HG03432 (cell line): ENCODE measurements around the gene HCFC1R1.

Experiments
- ATAC-seq: cut with Tn5 transposase; IDR thresholded peaks from one replicate; pipeline ENCODE4 v1.9.1; 2021; ENCODE audit warnings: mild to moderate bottlenecking, moderate library complexity; ENCODE audit not compliant: unreplicated experiment

HCFC1R1 gene

GRCh38 chr16:3004319-3004718, 19.4 kb downstream of the HCFC1R1 start:
- peak; percentile 20 for ATAC-seq

DNA sequence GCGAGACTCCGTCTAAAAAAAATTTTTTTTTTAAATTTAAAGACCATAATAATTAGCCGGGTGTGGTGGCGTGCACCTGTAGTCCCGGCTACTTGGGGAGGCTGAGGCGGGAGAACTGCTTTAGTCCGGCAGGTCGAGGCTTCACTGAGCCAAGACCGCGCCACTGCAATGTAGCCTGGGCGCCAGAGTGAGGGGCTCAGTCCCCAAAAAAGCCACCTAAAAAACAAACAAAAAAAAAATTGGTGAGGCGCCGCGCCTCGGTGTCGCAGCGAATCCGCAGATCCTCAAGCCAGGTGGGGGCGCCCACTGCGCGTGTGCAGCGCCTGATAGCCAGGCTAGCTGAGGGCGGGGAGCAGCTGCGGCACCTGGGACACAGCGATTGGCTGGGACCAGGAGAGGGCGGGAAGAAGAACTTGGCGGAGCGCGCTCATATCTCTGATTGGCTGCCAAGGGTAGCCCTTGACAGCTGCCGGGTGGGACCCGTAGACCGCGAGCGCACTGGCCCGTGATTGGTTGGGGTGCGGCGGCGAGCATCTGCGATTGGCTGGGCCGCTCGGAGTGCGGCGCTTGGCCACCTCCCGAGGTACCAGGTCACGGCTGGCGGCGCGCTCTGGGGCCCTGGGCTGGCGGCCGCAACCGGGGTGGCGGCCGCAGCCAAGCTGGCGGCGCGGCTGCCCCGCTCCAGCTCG, 20.0 kb downstream of the HCFC1R1 start:
- ATAC-seq, result peak; percentile 91

DNA sequence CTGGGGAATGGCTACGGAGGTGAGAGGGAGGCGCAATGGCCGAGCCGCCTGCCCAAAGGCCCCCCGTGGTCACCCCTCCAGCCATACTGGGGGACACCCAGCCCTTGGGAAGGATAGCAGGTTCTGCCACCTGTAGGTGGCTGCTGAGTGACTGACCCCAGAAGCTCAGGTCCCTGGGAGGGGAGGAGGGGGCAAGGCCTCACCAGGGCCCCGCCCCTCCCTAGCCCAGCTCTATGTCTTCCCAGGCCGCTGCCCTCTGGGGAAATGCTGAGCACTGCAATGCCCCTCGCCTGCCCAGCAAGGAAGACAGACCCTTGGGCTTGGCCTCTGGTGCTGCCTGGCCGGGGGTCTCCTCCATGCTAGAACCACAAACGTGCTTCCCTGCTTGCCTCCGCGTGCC, 22.4 kb downstream of the HCFC1R1 start:
- ATAC-seq, result no peak

GRCh38 chr16:3000540-3000939, 23.2 kb downstream of the HCFC1R1 start:
- ATAC-seq, result no peak

DNA sequence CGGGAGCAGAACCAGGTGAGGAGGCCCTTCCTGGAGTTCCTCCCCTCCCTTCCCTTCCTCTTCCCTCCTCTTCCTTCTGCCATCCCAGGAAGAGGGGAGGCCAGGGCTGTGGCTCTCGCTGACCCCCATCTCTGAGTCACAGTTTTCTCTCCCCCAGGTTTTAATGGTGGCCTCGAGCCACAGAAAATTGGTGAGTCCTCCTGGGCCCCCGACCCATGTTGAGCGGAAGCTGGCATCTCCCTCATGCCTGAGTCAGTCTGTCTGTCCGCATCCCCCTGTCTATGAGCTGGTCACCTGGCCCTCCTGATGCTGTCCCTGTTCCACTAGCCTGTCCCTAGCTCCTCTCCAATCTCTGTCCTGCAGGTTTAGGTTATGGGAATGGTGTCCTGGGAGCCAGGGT, 23.8 kb downstream of the HCFC1R1 start:
- no peak for ATAC-seq

- no peak for ATAC-seq
Observed at GRCh38 chr16:2996298-2996697, 27.4 kb downstream of the HCFC1R1 start.

DNA sequence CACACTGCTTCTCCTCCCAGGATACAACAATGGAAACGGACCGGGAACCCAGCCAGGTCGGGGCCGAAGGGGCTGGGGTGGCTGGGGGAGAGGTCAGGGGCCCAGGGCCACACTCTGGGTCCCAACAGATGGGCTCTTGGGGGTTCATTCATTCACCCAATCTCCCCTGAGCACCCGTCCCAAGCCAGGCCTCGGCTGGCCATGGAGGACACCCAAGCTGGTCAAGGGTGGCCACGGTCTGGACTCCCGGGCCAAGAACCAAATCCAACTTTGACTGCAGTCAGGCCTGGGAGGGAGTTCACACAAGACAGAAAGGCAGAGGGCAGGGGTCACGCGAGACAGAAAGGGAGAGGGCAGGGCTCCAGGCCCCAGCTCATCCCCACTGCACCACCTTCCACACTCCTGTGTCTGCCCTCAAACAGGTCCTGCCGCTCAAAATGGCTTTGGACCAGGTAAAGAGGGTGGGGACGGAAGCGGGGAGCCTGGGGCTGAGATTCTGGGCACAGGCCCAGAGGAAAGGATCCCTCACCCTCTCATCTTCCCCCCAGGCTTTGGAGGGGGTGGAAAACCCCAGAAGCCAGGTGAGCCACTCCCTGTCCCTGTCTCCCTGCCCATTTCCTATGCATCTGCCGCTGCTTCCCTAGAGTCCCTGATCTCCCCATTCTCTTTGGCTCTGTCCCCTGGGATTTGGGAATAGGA, 31.2 kb downstream of the HCFC1R1 start:
- ATAC-seq, result no peak

DNA sequence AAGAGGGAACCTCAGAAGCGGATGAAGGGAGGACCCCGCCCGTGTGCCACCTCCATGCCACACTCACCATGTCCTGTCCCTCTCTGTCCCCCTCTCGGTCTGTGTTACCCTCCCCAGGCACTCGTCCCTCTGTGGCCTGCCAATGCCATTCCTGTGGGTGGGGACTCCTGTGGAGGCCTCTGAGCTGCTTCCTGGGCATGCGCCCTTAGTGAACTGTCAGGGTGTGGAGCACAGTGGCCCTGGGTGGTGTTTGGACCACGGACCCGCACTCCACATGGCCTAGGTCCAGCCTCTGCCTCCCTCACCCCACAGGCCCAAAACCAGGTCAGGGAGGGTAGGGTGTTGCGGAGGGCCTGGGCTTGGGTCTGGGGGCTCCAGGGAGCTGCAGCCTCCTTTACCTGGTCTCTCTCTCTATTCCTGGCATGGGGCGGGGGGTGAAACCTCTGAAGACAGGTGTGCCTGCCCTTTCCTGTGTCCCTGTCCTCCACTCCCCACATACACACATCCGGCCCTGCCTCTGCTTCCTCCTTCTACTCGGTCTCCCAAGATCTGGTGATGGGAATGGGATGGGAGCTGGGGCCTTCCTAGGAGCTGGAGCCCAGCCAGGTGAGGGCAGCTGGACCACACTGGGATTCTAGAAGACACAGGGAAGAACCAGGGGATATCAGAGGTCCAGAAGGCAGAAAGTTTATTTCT, 32.0 kb downstream of the HCFC1R1 start:
- ATAC-seq, result no peak

DNA sequence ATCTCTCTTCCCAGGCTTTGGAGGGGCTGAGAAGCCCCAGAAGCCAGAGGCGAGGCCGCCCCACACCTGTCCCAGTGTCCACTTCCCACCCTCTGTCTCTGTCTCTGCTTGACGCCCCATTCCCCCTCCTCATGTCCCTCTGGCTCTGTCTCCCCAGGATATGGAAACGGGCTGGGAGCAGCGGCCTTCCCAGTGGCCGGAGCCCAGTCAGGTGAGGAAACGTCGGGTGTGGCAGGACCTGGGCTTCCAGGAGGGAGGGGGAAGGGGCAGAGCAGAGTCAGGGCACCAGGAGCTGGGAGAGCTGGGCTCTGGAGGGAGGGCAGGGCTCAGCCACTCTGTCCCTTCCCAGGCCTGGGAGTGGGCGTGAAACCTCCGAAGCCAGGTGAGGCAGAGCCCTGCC, 32.9 kb downstream of the HCFC1R1 start:
- no peak for ATAC-seq

- ATAC-seq, result no peak
Observed at GRCh38 chr16:2988590-2989099, 35.1 kb downstream of the HCFC1R1 start.

- ATAC-seq, result no peak
Observed at GRCh38 chr16:2987833-2988232, 35.9 kb downstream of the HCFC1R1 start.

DNA sequence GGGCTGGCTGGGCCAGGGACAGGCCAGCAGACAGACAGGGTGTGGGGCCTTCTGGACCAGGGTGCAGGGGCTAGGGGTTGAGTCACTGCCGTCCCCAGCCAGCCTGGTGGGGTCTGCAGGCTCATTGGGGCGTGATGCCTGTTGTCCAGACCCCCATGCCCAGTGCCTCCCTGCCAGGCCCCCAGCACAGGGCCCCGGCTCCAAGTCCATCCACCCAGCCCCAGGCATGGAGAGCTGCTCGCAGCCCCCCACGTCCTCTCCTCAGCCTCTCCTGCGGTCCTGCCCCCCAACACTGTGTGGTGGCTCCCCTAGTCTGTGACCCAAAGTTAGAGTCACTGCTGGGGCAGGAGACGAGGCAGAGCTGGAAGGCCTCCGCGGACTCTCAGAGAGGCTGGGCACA, 36.5 kb downstream of the HCFC1R1 start:
- no peak for ATAC-seq

GRCh38 chr16:2986623-2987188, 37.0 kb downstream of the HCFC1R1 start:
- no peak for ATAC-seq

DNA sequence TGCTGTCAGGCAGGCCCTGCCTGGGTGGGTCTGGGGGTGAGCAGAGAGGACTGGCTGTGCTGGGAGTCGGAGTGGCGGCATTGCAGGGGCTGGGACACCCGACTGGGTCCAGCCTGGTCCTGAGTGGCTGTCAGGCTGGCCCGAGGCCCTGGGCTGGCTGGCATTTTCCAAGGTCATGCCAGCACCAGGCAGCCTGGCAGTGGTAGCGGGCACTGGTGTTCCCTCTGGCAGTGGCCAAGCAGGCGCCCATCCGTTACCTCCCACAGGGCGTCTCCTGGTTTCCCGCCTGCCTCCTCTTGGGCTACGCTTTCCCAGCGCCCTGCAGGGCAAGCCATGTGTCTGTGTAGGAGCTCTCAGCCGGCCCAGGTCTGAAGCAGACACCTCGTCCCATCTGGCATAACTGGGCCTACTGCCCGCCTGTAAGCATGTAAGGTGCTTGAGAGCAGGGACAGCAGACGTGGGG, 37.8 kb downstream of the HCFC1R1 start:
- no peak for ATAC-seq

GRCh38 chr16:2985462-2985861, 38.3 kb downstream of the HCFC1R1 start:
- ATAC-seq, result no peak

DNA sequence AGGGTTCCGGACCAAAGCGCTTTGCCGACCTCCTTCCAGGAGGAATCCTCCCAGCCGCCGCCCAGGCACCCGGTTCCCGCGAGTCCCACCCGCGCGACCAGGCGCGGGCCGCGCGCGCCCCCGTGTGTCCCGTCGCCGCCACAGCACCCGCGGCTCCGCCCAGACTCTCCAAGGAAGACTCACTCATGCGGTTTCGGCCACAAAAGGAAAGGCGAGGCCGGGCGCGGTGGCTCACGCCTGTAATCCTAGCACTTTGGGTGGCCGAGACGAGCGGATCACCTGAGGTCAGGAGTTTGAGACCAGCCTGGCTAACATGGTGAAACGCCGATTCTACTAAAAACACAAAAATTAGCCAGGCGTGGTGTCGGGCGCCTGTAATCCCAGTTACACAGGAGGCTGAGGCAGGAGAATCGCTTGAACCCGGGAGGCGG, 40.0 kb downstream of the HCFC1R1 start:
- ATAC-seq, result peak; percentile 41

GRCh38 chr16:2982402-2982801, 41.3 kb downstream of the HCFC1R1 start:
- ATAC-seq, result no peak

DNA sequence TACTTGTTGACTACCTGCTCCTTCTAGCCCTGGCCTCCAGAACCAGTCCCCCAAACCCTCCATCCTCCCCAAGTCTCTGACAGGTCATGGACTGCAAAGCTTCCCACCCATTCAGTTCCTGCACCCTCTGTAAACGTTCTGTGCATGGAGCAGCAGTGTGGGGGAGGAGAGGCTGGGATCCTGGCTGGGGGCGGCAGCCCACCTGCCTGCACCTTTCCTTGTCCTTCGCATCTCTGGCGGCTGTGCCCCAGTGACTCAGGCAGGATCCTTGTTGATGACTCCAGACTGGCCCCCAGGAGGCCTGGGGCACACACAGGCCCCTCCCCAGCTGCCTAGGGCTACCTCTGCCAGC, 41.9 kb downstream of the HCFC1R1 start:
- no peak for ATAC-seq

- no peak for ATAC-seq
Observed at GRCh38 chr16:2981177-2981898, 42.4 kb downstream of the HCFC1R1 start.

DNA sequence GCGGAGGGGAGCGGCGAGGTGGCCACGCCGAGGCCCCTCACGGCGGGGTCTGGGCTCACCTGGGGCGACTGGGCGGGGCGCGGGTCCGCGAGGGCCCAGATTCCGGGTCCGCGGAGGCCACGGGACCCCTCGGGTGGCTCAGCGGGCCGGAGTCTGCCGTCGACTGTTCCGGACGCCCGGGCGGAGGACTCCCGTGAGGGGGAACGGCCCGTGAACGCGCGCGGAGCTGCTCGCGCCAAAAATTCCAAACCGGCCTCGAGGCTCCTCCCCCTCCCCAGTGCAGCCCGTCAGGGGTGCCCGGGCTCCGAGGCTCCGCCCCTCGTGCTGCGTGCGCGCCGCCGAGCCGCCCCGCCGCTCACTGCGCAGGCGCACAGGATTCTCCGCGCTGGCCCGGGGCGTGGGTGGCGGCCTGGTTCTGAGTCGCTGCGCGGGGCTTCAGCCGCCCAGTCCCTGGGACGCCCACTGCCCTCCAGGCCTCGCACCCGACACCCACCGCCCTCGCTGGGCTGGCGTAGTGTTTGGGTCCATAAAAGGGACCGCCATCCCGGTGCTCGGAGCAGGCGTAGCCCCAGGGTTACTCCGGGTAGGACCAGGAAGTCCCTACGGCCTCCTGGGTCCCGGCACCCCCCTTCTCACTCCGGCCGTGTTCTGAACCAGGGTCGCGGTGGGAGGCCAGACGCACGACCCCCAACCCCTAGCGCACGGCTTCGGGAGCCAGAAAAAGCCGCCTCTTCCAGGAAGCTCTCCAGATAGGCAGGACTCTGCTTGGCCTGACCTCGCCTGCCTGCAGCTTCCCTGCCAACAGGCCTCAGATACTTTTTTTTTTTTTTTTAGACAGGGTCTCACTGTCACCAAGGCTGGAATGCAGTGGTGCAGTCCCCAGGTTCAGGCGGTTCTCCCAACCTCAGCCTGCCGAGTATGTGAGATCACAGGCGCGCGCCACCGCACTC, 43.2 kb downstream of the HCFC1R1 start, which contains the start of gene PKMYT1:
TSS of gene PKMYT1 (minus strand) at position 220 of the 950 bp plus-strand sequence. CDS start 789 bp downstream, outside the sequence.
- peak; percentile 74 for ATAC-seq
